Mononuclear cell (primary cell): ENCODE measurements around the gene FAM149A. TPM values are rescaled to one million over a fixed set of nuclear protein-coding genes. Genes with fewer than 3 reads are reported as not detected.

Experiments
- H3K27me3 ChIP-seq: 2 replicates; pipeline ENCODE4 v1.6.0; 2011; ENCODE audit warnings: low read length, control low read depth; ENCODE audit not compliant: insufficient read depth
- H3K4me1 ChIP-seq: 2 replicates; pipeline ENCODE4 v1.5.1; 2011; ENCODE audit warnings: mild to moderate bottlenecking, low read length, control low read depth; ENCODE audit not compliant: insufficient read depth
- H3K4me3 ChIP-seq: 2 replicates; pipeline ENCODE4 v1.5.1; 2011; ENCODE audit warnings: mild to moderate bottlenecking, low read length, moderate library complexity
- H3K9me3 ChIP-seq: 2 replicates; pipeline ENCODE4 v1.5.1; 2011; ENCODE audit warnings: low read depth, mild to moderate bottlenecking, control low read depth, low read length
- total RNA-seq: library from RNA; depleted of rRNA; stranded (reverse); fragments of >200 nt; gene quantifications from one replicate; pipeline ENCODE4 v1.2.3, GENCODE V29; 2012

The FAM149A gene
- total RNA-seq, 1 donor = 0.42 TPM

DNA sequence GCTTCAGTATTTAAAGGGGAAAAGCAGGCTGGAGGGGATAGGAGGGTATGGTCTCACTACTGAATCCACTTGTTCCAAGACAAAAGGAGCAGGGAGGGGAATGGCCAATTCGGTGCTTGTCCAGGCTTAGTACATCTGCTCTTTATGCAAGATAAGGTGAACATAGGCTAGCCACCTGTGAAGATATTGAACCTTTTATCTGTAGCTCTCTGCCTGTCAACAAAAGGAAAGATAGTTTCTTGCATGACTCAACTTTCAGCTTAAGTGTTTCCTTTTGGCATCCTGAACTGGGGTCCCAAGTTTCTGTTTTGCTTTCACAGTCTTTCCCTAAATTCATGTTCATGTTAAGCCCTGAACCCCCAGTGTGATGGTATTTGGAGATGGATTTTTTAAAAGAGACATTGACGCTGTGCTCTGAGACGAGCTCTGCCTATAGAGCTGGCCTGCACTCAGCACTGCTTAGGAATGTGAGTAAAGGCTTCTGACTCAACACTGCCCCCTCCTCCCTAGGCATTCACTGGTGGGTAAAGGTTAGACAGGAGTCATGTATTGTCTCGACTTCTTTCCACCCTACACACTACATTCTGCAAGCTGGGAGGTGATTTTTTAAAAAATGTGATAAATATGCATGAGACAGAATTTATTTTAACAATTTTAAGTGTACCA is 28.2 kb downstream of the FAM149A start:
- H3K9me3 ChIP-seq = no peaks in the 10 kb centered on the region
- peaks cover 6% of the 10 kb centered on the region for H3K27me3 ChIP-seq
- H3K4me1 ChIP-seq = no peaks in the 10 kb centered on the region
- H3K4me3 ChIP-seq = no peak overlapping the region

- no peaks in the 10 kb centered on the region for H3K4me1 ChIP-seq
- H3K27me3 ChIP-seq = peaks cover 3% of the 10 kb centered on the region
- H3K9me3 ChIP-seq = no peaks in the 10 kb centered on the region
Observed at GRCh38 chr4:186134257-186134656, 29.8 kb downstream of the FAM149A start.

GRCh38 chr4:186134861-186135260 is 30.4 kb downstream of the FAM149A start:
- H3K27me3 ChIP-seq = peaks cover 3% of the 10 kb centered on the region
- no peaks in the 10 kb centered on the region for H3K4me1 ChIP-seq
- H3K9me3 ChIP-seq = no peaks in the 10 kb centered on the region
- no peak overlapping the region for H3K4me3 ChIP-seq

More at GRCh38 chr4:186134257-186134656, 29.8 kb downstream of the FAM149A start:
- H3K4me3 ChIP-seq = no peak overlapping the region

DNA sequence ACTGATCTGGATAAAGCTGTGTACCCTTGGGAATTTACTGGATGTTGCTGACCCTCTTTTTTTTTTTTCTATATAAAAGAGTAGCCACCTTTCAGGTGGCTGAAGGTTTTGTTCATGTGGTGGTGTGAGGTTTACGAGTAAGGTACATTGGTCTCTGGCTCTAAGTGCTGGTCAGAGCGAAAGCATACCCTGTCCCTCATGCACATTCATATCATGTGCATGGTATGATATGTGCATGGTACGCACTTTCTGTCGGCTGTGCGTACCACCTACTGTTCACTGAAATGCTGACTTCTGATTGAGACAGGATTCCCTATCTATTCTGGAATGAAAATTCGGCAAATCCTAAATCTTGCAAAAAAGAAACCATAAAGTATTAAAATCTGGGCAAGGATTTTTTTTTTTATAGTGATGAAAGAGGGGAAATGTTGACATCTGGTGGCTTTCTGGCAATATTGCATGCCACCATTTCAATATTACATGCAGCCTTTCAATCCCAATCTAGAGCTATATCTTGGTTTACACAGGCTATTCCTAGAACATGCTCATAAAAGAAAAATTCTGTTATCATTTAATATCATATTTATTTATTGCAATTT is 32.8 kb downstream of the FAM149A start:
- Histone ChIP-seq H3K9me3 (no peaks in the 10 kb centered on the region), H3K4me3 (no peak overlapping the region), H3K27me3 (peaks cover 7% of the 10 kb centered on the region), H3K4me1 (no peaks in the 10 kb centered on the region)

DNA sequence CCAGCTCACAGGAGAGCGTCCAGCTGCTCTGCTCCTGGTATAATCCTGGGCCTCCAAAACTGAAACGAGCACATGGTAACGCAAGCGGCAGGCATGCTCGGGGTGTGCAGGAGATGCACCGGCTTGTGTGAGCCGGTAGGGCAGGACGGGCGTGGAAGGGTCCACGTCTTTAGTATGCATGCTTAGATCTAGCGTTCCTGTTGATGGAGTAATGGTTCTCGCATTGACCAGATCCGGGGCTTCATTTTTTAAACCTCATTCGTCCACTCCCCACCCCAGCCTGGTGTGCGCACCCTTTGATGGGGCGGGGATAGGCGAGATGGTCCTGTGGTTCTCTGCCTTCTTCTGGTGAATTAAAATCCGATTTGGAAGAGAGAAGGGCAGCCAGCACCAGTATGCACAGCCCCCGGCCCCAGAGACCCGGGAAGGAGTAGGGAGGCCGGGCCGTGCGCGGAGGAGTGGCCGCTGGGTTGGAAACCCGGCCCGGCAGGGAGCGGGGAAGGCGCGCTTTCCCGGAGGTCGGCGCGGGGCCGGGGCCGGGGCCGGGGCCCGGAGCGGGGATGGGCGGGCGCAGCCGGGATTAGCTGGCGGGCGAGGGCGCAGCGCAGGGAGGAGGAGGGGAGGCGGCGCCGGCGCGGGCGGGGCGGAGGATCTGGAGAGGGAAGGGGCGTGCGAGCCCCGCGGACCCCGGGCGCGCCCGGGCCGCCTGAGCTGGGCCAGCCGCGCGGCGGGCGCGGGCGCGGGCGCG is 39.9 kb downstream of the FAM149A start:
- Histone ChIP-seq H3K4me1 (no peaks in the 10 kb centered on the region), H3K4me3 (no peak overlapping the region), H3K27me3 (peaks cover 63% of the 10 kb centered on the region), H3K9me3 (no peaks in the 10 kb centered on the region)

GRCh38 chr4:186144946-186145569 is 40.6 kb downstream of the FAM149A start:
- Histone ChIP-seq H3K4me1 (no peaks in the 10 kb centered on the region), H3K27me3 (peaks cover 63% of the 10 kb centered on the region), H3K9me3 (no peaks in the 10 kb centered on the region), H3K4me3 (no peak overlapping the region)

GRCh38 chr4:186146458-186146857 is 42.0 kb downstream of the FAM149A start:
- H3K9me3 ChIP-seq = no peaks in the 10 kb centered on the region
- H3K4me1 ChIP-seq = no peaks in the 10 kb centered on the region
- peaks cover 63% of the 10 kb centered on the region for H3K27me3 ChIP-seq
- no peak overlapping the region for H3K4me3 ChIP-seq

DNA sequence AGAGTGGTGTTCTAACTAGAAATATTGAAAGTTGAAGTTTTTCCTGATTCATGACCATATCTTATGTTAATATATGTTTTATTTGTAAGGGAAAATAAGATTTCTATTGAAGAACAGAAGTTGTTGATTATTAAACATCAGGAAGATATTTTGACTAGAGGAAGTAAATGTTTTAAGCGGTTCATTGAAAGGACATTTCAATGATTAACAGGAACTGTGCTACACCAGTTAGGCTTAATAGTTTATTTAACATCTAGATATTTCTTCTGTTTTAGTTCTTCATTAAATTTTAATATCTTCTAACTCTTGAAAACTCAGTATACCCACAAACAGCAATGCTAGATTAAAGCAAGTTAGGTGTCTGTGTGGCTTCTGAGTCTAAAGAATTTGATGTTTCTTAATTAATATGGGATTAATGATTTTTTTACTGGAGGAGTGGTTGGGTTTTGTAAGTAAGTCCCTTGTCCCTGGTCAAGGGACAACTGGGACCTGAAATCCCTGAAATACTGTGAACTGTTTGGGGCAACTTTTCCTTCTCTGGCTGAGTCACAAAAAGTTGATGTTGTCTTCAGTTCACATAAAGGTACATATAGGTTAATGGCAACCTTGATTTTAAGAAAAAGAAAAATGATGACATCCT is 44.0 kb downstream of the FAM149A start:
- Histone ChIP-seq H3K27me3 (peaks cover 48% of the 10 kb centered on the region), H3K4me1 (no peaks in the 10 kb centered on the region), H3K9me3 (no peaks in the 10 kb centered on the region), H3K4me3 (no peak overlapping the region)

- peaks cover 38% of the 10 kb centered on the region for H3K27me3 ChIP-seq
- H3K4me1 ChIP-seq = no peaks in the 10 kb centered on the region
- no peak overlapping the region for H3K4me3 ChIP-seq
- H3K9me3 ChIP-seq = no peaks in the 10 kb centered on the region
Observed at GRCh38 chr4:186149872-186150271, 45.4 kb downstream of the FAM149A start.

DNA sequence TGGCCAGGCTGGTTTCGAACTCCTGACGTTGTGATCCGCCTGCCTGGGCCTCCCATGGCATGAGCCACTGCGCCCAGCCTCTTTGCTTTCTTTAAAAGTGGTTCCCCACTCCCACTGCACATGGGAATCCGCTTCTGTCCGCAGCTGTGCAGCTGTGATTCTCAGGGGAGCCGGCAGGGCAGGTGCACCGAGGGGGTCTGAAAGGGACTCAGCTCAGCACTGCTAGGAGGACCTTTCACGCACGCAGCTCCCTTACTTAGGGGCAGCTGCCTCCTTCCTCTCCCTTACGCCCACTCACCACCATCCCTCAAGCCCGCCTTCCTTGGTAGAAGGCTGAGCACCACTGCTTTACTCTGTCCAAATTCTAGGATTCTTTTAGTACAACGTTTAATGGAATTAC is 46.4 kb downstream of the FAM149A start:
- H3K4me1 ChIP-seq = no peaks in the 10 kb centered on the region
- peaks cover 33% of the 10 kb centered on the region for H3K27me3 ChIP-seq
- no peak overlapping the region for H3K4me3 ChIP-seq
- no peaks in the 10 kb centered on the region for H3K9me3 ChIP-seq

- H3K4me3 ChIP-seq = no peak overlapping the region
- H3K4me1 ChIP-seq = no peaks in the 10 kb centered on the region
- no peaks in the 10 kb centered on the region for H3K9me3 ChIP-seq
- peaks cover 28% of the 10 kb centered on the region for H3K27me3 ChIP-seq
Observed at GRCh38 chr4:186151499-186151898, 47.0 kb downstream of the FAM149A start.

DNA sequence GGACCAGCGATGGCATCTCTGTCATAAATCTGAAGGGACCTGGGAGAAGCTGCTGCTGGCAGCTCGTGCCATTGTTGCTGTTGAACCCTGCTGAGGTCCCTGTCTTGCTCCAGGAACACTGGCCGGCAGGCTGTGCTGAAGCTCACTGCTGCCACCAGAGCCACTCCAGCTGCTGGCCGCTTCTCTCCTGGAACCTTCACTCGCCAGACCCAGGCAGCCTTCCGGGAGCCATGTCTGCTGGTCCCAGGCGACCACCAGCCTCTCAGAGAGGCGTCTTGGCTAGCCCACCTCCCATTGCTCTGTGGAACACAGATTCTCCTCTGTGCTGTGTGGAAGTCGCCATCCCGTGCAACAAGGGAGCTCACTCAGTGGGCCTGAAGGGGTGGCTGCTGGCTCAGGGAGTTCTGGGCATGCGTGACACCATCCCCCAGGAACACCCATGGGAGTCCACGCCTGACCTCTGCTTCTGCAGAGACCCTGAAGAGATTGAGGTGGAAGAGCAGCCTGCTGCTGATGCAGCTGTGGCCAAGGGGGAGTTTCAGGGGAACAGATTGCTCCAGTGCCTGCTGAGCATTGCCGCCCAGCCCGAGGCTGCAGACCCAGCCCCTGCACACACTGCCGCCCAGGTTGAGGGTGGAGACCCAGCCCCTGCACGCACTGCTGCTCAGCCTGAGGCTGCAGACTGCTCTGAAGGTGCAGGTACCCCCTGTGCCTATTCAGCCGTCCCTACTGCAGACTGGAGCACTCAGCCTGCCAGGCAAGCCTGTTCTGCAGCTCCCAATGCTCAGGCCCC is 53.7 kb downstream of the FAM149A start:
- Histone ChIP-seq H3K4me1 (no peaks in the 10 kb centered on the region), H3K27me3 (peaks cover 5% of the 10 kb centered on the region), H3K9me3 (no peaks in the 10 kb centered on the region), H3K4me3 (no peak overlapping the region)

- H3K4me3 ChIP-seq = no peak overlapping the region
- no peaks in the 10 kb centered on the region for H3K9me3 ChIP-seq
- no peaks in the 10 kb centered on the region for H3K4me1 ChIP-seq
- peaks cover 5% of the 10 kb centered on the region for H3K27me3 ChIP-seq
Observed at GRCh38 chr4:186158966-186159365, 54.5 kb downstream of the FAM149A start.

DNA sequence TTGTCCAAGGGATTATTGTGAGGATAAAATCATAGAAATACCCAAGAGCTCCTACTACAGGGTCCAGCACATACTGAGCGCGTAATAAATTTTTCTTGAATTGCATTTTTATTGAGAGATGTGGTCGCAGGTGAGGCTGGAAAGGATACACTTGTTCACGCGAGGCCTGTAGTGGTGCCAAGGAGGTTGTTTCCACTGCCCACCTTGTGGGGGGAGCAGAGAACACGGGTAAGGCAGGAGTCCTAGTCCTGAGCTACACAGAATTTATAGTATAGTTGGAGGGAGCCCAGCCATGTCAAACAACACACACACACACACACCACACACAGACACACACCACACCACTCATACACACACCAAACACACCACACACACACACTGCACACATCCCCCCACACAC is 55.1 kb downstream of the FAM149A start:
- peaks cover 5% of the 10 kb centered on the region for H3K27me3 ChIP-seq
- no peaks in the 10 kb centered on the region for H3K4me1 ChIP-seq
- H3K9me3 ChIP-seq = no peaks in the 10 kb centered on the region
- H3K4me3 ChIP-seq = no peak overlapping the region
